Mammary epithelial cell (primary cell): ENCODE data around the gene XXYLT1.

Experiments used
- CTCF ChIP-seq, 2 donors: IDR thresholded peaks in 1 of 2; conservative IDR thresholded peaks in 1 of 2; 2 replicates each; pipeline ENCODE4 v1.5.1; 2011 to 2012; ENCODE audit warnings: inconsistent platforms in 2 of 2, low read length in 2 of 2, mild to moderate bottlenecking in 2 of 2, control low read depth in 1 of 2, low read depth in 1 of 2; ENCODE audit not compliant: insufficient read depth in 1 of 2; ENCODE audit errors: extremely low read depth in 1 of 2
- EZH2 ChIP-seq: IDR thresholded peaks from 2 replicates; pipeline ENCODE4 v1.6.1; 2012; ENCODE audit warnings: low read length, inconsistent platforms, borderline replicate concordance

GRCh38 chr3:195062866-195063540 lies 208.0 kb downstream of the XXYLT1 start:
- TF ChIP-seq EZH2 (no peak), CTCF (conservative IDR thresholded peaks at IDR 0.05 in 1 of 2, IDR thresholded peaks at IDR 0.05 in 1 of 2; ENCODE audit: extremely low read depth in 1 of 2, insufficient read depth in 1 of 2, low read depth in 1 of 2, low read length in 2 of 2) (no peak)
